ENCODE results near the gene APLP1.

- no peak for TF ChIP-seq EZH2 (IDR thresholded peaks at IDR 0.05; ENCODE audit: low read depth)
- TF ChIP-seq, protein P1, sequence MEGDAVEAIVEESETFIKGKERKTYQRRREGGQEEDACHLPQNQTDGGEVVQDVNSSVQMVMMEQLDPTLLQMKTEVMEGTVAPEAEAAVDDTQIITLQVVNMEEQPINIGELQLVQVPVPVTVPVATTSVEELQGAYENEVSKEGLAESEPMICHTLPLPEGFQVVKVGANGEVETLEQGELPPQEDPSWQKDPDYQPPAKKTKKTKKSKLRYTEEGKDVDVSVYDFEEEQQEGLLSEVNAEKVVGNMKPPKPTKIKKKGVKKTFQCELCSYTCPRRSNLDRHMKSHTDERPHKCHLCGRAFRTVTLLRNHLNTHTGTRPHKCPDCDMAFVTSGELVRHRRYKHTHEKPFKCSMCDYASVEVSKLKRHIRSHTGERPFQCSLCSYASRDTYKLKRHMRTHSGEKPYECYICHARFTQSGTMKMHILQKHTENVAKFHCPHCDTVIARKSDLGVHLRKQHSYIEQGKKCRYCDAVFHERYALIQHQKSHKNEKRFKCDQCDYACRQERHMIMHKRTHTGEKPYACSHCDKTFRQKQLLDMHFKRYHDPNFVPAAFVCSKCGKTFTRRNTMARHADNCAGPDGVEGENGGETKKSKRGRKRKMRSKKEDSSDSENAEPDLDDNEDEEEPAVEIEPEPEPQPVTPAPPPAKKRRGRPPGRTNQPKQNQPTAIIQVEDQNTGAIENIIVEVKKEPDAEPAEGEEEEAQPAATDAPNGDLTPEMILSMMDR (conservative IDR thresholded peaks at IDR 0.05) = no peak
Measured at GRCh38 chr19:35845215-35846037, 22.9 kb upstream of the APLP1 start.
